ENCODE measurements around the gene PDC. TPM values are rescaled to one million over a fixed set of nuclear protein-coding genes. Genes with fewer than 3 reads are reported as not detected.
"Not testable (repeated sequence)": the region's sequence is repeated elsewhere in the genome, so short reads cannot be mapped to it uniquely, and the experiment has no call there.

Gene PDC
- total and polyA plus RNA-seq, 2 experiments from 2014 or later = 0.94 TPM; not detected in 1

DNA sequence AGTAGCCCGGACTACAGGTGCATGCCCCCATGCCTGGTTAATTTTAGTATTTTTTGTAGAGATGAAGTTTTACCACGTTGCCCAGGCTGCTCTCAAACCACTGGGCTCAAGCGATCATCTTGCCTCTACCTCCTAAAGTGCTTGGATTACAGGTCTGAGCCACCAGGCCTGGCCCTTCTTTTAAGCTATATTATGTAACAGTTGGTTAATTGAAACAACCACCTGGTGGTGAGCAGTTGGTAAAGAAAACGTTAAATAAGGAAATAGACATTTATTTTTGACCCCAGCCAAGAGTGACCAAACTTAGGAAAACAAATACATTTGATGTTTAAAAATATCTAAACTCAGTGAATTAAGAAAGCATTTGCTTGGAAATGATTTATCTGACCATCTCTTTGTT lies 12.1 kb upstream of the PDC start:
- DNase-seq = no peak
- Histone ChIP-seq H3K27ac (no peak overlapping the region), H2AFZ (no peak overlapping the region), H3F3A (ENCODE audit: insufficient read depth) (peaks cover 11% of the 10 kb centered on the region; the same call in 1 of the 2 replicates), H3K4me2 (ENCODE audit: unreplicated experiment) (no peak overlapping the region), H3K4me3 (no peak overlapping the region), H3K79me2 (ENCODE audit: insufficient read depth) (no peaks in the 10 kb centered on the region), H3K36me3 (ENCODE audit: low read depth) (no peaks in the 10 kb centered on the region), H4K20me1 (ENCODE audit: insufficient read depth) (no peaks in the 10 kb centered on the region), H3K27me3 (replicated peaks; ENCODE audit: insufficient read depth) (no peaks in the 10 kb centered on the region), H3K4me1 (ENCODE audit: insufficient read depth) (peaks cover 13% of the 10 kb centered on the region), H3K9me2 (ENCODE audit: insufficient read depth) (no peaks in the 10 kb centered on the region), H3K9ac (no peak overlapping the region), H3K9me3 (ENCODE audit: low read depth) (no peaks in the 10 kb centered on the region)
- in situ Hi-C loops (cut with MboI) = no loop called here
- WGBS, 2 experiments (ENCODE audit: low coverage in 1 of 2, low lambda C conversion rate in 2 of 2, missing lambda C conversion rate in 2 of 2) = 69 to 77% methylated on average over 4 of the region's 4 CpGs
- no peak for TF ChIP-seq EZH2 (IDR thresholded peaks at IDR 0.05; ENCODE audit: insufficient read depth, poor library complexity, severe bottlenecking)
- TF ChIP-seq EZH2phosphoT487 (IDR thresholded peaks at IDR 0.05; ENCODE audit: insufficient read depth, low read depth) = no peak

DNA sequence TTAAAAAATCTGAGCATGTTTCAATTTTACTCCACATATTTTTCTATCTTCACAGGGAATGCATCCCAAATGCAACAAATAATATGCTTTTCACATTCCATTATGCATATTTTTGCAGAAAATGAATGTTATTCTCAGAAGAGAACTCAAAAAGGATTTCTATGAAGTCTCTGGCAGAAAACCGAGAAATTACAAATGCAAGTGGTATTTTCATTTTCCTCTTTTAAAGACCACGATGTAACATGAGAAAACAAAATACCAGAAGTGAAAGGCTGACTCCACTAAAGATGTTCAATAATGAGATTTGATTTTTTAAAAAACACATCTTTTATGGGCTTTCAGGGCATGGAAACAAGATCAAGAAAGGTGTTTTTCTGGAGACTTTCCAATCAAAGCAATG lies 5.0 kb upstream of the PDC start:
- Histone ChIP-seq H3K27me3 (replicated peaks; ENCODE audit: insufficient read depth) (no peaks in the 10 kb centered on the region), H3F3A (ENCODE audit: insufficient read depth) (no peaks in the 10 kb centered on the region), H3K79me2 (ENCODE audit: insufficient read depth) (no peaks in the 10 kb centered on the region), H3K9ac (no peak overlapping the region), H2AFZ (no peak overlapping the region), H3K9me2 (ENCODE audit: insufficient read depth) (no peaks in the 10 kb centered on the region), H3K27ac (no peak overlapping the region), H4K20me1 (ENCODE audit: insufficient read depth) (no peaks in the 10 kb centered on the region), H3K4me2 (ENCODE audit: unreplicated experiment) (no peak overlapping the region), H3K9me3 (ENCODE audit: low read depth) (no peaks in the 10 kb centered on the region), H3K4me3 (no peak overlapping the region), H3K36me3 (ENCODE audit: low read depth) (no peaks in the 10 kb centered on the region), H3K4me1 (ENCODE audit: insufficient read depth) (no peaks in the 10 kb centered on the region)
- TF ChIP-seq EZH2phosphoT487 (IDR thresholded peaks at IDR 0.05; ENCODE audit: insufficient read depth, low read depth) = no peak
- no peak for TF ChIP-seq EZH2 (IDR thresholded peaks at IDR 0.05; ENCODE audit: insufficient read depth, poor library complexity, severe bottlenecking)
- DNase-seq = no peak
- 29 to 35% methylated on average over 2 of the region's 2 CpGs for WGBS, 2 experiments (ENCODE audit: low coverage in 1 of 2, low lambda C conversion rate in 2 of 2, missing lambda C conversion rate in 2 of 2)
- in situ Hi-C loops (cut with MboI) = no loop called here

DNA sequence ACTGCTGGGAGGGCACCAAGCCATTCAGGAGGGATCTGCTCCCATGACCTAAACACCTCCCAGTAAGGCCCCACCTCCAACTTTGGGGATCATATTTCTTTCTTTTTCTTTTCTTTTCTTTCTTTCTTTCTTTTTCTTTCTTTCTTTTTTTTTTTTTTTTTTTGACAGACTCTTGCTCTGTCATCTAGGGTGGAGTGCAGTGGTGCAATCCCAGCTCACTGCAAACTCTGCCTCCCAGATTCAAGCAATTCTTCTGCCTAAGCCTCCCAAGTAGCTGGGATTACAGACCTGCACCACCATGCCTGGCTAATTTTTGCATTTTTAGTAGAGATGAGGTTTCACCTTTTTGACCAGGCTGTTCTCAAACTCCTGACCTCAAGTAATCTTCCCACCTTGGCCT lies 4.6 kb upstream of the PDC start:
- H3K27me3 ChIP-seq (replicated peaks; ENCODE audit: insufficient read depth); in situ Hi-C loops (cut with MboI); H3K9ac ChIP-seq; H2AFZ ChIP-seq; H4K20me1 ChIP-seq (ENCODE audit: insufficient read depth); H3K4me3 ChIP-seq; H3K4me2 ChIP-seq (ENCODE audit: unreplicated experiment); H3K4me1 ChIP-seq (ENCODE audit: insufficient read depth); H3K79me2 ChIP-seq (ENCODE audit: insufficient read depth); H3K27ac ChIP-seq; H3K9me2 ChIP-seq (ENCODE audit: insufficient read depth); H3F3A ChIP-seq (ENCODE audit: insufficient read depth); H3K36me3 ChIP-seq (ENCODE audit: low read depth); H3K9me3 ChIP-seq (ENCODE audit: low read depth); DNase-seq: not testable (repeated sequence)

DNA sequence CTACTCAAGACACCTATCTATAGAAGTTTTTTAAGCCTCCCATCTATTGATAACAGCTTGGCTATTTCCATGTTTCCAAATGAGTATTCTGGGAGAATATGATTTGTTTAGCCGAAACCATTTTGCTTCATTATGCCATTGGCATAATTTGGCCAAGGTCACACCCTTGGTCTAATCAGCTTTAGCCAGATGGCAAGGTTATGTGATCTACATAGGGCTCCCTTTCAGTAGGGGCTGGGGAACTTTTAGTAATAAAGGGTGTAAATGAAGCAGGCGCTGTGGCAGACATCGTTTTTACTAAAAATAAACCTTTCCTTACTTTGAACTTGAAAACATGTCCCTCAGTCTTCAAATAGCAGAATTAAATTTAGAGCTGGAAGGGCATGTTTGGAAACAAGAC lies 3.0 kb upstream of the PDC start:
- H3K36me3 ChIP-seq (ENCODE audit: low read depth) = no peaks in the 10 kb centered on the region
- no peaks in the 10 kb centered on the region for H3K27me3 ChIP-seq (replicated peaks; ENCODE audit: insufficient read depth)
- no peak overlapping the region for H3K4me3 ChIP-seq
- no peaks in the 10 kb centered on the region for H3K4me1 ChIP-seq (ENCODE audit: insufficient read depth)
- H2AFZ ChIP-seq = no peak overlapping the region
- no peaks in the 10 kb centered on the region for H3K9me3 ChIP-seq (ENCODE audit: low read depth)
- no peaks in the 10 kb centered on the region for H3K9me2 ChIP-seq (ENCODE audit: insufficient read depth)
- TF ChIP-seq EZH2 (IDR thresholded peaks at IDR 0.05; ENCODE audit: insufficient read depth, poor library complexity, severe bottlenecking) (no peak), EZH2phosphoT487 (IDR thresholded peaks at IDR 0.05; ENCODE audit: insufficient read depth, low read depth) (no peak)
- DNase-seq = no peak
- WGBS, 2 experiments (ENCODE audit: low coverage in 1 of 2, low lambda C conversion rate in 2 of 2, missing lambda C conversion rate in 2 of 2) = 76 to 78% methylated on average over 3 of the region's 3 CpGs
- H3K79me2 ChIP-seq (ENCODE audit: insufficient read depth) = no peaks in the 10 kb centered on the region
- no peak overlapping the region for H3K9ac ChIP-seq
- no peaks in the 10 kb centered on the region for H3F3A ChIP-seq (ENCODE audit: insufficient read depth)
- no peak overlapping the region for H3K27ac ChIP-seq
- H4K20me1 ChIP-seq (ENCODE audit: insufficient read depth) = no peaks in the 10 kb centered on the region
- in situ Hi-C loops (cut with MboI) = no loop called here
- no peak overlapping the region for H3K4me2 ChIP-seq (ENCODE audit: unreplicated experiment)

DNA sequence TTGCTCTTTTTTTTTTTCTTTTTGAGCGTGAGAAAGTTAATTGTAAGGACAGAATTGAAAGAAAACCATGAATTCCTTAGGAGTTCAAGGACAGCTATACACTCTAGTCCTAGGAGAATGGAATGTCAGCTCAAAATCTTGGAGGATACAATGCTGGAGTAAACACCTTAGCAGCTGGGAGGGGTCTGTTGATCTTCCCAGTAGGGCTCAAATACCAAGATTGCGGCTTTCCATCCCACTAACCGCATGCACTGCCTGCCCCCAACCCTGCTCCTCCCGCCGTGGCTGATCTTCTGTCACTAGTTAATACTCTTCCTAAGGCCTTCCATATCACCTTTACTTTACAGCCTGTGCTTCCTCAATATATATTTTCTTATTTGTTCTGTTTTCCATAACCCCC lies 2.6 kb upstream of the PDC start:
- no peak for TF ChIP-seq EZH2 (IDR thresholded peaks at IDR 0.05; ENCODE audit: insufficient read depth, poor library complexity, severe bottlenecking)
- Histone ChIP-seq H4K20me1 (ENCODE audit: insufficient read depth) (no peaks in the 10 kb centered on the region), H3K9ac (no peak overlapping the region), H3K79me2 (ENCODE audit: insufficient read depth) (no peaks in the 10 kb centered on the region), H3K9me2 (ENCODE audit: insufficient read depth) (no peaks in the 10 kb centered on the region), H3K4me2 (ENCODE audit: unreplicated experiment) (no peak overlapping the region), H3F3A (ENCODE audit: insufficient read depth) (no peaks in the 10 kb centered on the region), H3K9me3 (ENCODE audit: low read depth) (no peaks in the 10 kb centered on the region), H3K27ac (no peak overlapping the region), H3K27me3 (replicated peaks; ENCODE audit: insufficient read depth) (no peaks in the 10 kb centered on the region), H3K36me3 (ENCODE audit: low read depth) (no peaks in the 10 kb centered on the region), H3K4me3 (no peak overlapping the region), H2AFZ (no peak overlapping the region), H3K4me1 (ENCODE audit: insufficient read depth) (no peaks in the 10 kb centered on the region)
- 88 to 92% methylated on average over 5 of the region's 5 CpGs for WGBS, 2 experiments (ENCODE audit: low coverage in 1 of 2, low lambda C conversion rate in 2 of 2, missing lambda C conversion rate in 2 of 2)
- in situ Hi-C loops (cut with MboI) = no loop called here
- DNase-seq = no peak

DNA sequence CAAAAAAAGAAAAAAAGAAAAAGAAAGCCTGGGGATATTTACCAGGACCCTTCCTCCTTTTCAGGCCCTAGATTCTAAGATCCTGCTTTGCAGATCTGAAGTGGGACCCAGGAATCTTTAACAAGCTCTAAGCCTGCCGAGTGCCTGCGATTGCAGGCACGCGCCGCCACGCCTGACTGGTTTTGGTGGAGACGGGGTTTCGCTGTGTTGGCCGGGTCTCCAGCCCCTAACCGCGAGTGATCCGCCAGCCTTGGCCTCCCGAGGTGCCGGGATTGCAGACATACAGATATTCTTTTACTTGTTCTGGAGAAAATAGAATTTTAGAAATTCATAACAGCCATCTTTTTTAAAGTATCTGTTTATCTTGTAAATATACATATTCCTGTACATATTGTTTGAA lies 1.8 kb downstream of the PDC start:
- H3K9me3 ChIP-seq (ENCODE audit: low read depth); H3K9ac ChIP-seq: not testable (repeated sequence)
- WGBS, 2 experiments (ENCODE audit: low coverage in 1 of 2, low lambda C conversion rate in 2 of 2, missing lambda C conversion rate in 2 of 2) = 92 to 93% methylated on average over 14 of the region's 14 CpGs

More for the DNA sequence above, 1.8 kb downstream of the PDC start:
- H3K4me1 ChIP-seq (ENCODE audit: insufficient read depth); H3F3A ChIP-seq (ENCODE audit: insufficient read depth); H2AFZ ChIP-seq; H3K27me3 ChIP-seq (replicated peaks; ENCODE audit: insufficient read depth); H3K36me3 ChIP-seq (ENCODE audit: low read depth); H3K79me2 ChIP-seq (ENCODE audit: insufficient read depth); H3K4me2 ChIP-seq (ENCODE audit: unreplicated experiment); DNase-seq; H3K27ac ChIP-seq; H3K9me2 ChIP-seq (ENCODE audit: insufficient read depth); H3K4me3 ChIP-seq; in situ Hi-C loops (cut with MboI); H4K20me1 ChIP-seq (ENCODE audit: insufficient read depth): not testable (repeated sequence)
